ENCODE results near the gene SNAI3. TPM values are rescaled to one million over a fixed set of nuclear protein-coding genes. Genes with fewer than 3 reads are reported as not detected.

The SNAI3 gene
- total and polyA plus RNA-seq, 9 of the 15 experiments (the other 6 are each of a cell fraction or from before 2014, with no cell fraction given): 0.04 to 4.1 (median 0.80) TPM; not detected in 1

DNA sequence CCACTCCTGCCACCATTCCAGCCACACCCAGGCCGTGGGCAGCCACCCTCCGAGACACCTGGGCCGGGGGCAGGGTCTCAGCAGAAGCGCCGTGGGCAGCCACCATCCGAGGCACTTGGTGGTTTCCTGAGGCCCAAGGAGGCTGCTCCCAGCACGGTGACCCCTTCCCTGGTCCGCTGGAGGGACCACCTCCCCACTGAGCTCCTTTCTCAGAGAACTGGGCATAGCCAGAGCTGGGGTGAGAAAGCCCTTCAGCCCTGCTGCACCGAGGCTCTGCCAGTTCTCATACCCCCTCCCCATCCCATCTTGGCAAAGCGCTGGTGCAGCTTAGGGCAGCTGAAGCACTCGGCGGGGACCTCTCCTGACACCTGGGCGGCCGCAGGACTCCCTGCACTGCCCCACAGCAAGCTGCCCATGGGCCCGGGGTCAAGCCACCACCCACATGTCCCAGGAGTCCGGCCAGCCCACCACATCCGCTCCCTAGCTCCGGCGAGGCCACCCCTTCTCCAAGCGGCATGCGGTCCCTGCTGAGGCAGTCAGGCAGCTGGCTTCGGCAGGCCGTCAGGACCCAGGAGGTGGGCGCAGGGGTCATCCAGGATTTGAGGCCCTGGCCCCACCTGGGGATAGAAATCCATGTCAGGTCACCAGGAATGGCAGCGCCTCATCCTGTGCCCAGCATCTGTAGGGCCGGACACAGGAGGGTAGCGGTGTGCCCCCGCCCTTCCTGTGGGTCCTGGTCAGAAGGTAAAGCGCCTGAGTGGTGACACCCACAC lies 34.1 kb downstream of the SNAI3 start (continued):
- TF ChIP-seq, protein P1, sequence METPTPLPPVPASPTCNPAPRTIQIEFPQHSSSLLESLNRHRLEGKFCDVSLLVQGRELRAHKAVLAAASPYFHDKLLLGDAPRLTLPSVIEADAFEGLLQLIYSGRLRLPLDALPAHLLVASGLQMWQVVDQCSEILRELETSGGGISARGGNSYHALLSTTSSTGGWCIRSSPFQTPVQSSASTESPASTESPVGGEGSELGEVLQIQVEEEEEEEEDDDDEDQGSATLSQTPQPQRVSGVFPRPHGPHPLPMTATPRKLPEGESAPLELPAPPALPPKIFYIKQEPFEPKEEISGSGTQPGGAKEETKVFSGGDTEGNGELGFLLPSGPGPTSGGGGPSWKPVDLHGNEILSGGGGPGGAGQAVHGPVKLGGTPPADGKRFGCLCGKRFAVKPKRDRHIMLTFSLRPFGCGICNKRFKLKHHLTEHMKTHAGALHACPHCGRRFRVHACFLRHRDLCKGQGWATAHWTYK (CRISPR knock-in tag; IDR thresholded peaks at IDR 0.05): no peak

DNA sequence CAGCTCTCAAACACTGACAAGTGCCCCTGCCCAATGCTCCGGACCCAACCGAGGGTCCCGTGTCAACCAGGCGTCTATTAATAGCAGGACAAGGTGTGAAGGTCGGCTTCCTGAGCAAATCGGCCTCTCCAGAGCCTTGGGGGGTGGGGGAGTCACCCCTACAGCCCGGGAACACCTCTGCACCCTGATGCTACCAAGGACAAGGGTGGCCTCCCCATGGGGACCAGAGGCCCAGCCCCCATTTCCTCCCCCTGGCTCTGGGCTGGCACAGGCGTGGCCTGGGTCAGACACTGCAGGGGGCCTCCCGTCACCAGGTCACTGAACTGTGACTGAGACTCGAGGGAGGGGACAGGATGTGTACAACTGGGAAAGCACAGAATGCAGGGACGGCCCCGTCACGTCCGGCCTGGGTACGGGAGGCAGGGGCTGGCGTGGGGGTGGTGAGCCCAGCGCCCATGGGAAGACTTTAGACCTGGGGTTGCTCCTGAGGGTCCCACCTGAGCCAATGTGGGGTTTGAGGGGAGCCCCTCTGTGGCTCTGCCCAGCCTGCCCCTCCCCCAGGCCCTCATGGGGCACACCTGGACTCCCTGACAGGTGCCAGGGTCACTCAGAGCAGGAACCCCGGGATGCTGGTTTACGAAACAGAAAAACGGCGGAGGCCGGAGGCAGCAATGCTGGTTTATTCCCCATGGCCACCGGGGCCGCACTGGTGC lies 34.9 kb downstream of the SNAI3 start:
- no peaks in the 10 kb centered on the region for H3K9me1 ChIP-seq (ENCODE audit: control insufficient read depth, insufficient read depth, low read length)
- H3K9ac ChIP-seq (ENCODE audit: insufficient read depth in 1 of 2, low read depth in 2 of 2, low read length in 2 of 2): peak overlapping the region; percentile 73 to 82
- peaks cover 11 to 93% of the 10 kb centered on the region in 2 experiments; a peak in 4 of 5 replicates for H3K4me1 ChIP-seq (replicated peaks in 1 of 2; ENCODE audit: control insufficient read depth in 2 of 2, insufficient read depth in 2 of 2, low read length in 2 of 2)
- H3K9me3 ChIP-seq (replicated peaks; ENCODE audit: control insufficient read depth, insufficient read depth, low read depth, low read length): no peaks in the 10 kb centered on the region
- in situ Hi-C loops (cut with MboI) (no loop called here), intact Hi-C loops (cut with micrococcal nuclease) (no loop called here)
- peak overlapping the region; percentile 25 for H2AFZ ChIP-seq (ENCODE audit: low read depth, low read length)
- peak; percentile 79 to 91 (median 84) for DNase-seq (ENCODE audit: extremely low read depth in 1 of 4, low spot score in 3 of 4)
- H3K36me3 ChIP-seq (ENCODE audit: control insufficient read depth, insufficient read depth, low read length): peaks cover 69% of the 10 kb centered on the region; the same call in 2 of the 3 replicates
- CTCF ChIA-PET (ENCODE audit: low intra/inter-chr PET ratio): no interaction called here
- H3K27me3 ChIP-seq (ENCODE audit: control insufficient read depth in 2 of 2, insufficient read depth in 2 of 2, low read length in 2 of 2): no peaks in the 10 kb centered on the region
- H4K20me1 ChIP-seq (replicated peaks; ENCODE audit: control insufficient read depth, insufficient read depth, low read length): peaks cover 3% of the 10 kb centered on the region; the same call in 1 of the 2 replicates
- H3K4me2 ChIP-seq (ENCODE audit: insufficient read depth, low read length): peak overlapping the region; percentile 92
- WGBS (ENCODE audit: insufficient coverage, low coverage, missing lambda C conversion rate): 14% methylated on average over 18 of the region's 24 CpGs
- BruUV-seq (replicated peaks): no TSS peak
- H3K4me3 ChIP-seq: peak overlapping the region; percentile 84
- POLR2A ChIA-PET: interaction anchor here (0.7 to 1.1 kb wide), 4 partner anchors 11 to 221 kb away, joined by 3 to 4 read pairs (median 3); no protein-coding TSS in a partner anchor
- peaks cover 33% of the 10 kb centered on the region for H3K79me2 ChIP-seq (ENCODE audit: control insufficient read depth, insufficient read depth, low read length)
- FAIRE-seq: peak; percentile 93
- peak overlapping the region; percentile 95 for H3K27ac ChIP-seq (ENCODE audit: extremely low read depth, low read depth, low read length)
- peak; percentile 85 for ATAC-seq
- no peak for TF ChIP-seq BACH1 (tag; IDR thresholded peaks at IDR 0.05)
- TF ChIP-seq ETS2 (tag; IDR thresholded peaks at IDR 0.05; ENCODE audit: borderline replicate concordance, poor library complexity, severe bottlenecking): no peak
- TF ChIP-seq ZBTB17 (CRISPR knock-in tag; IDR thresholded peaks at IDR 0.05): 0 out of 2 replicates have a peak, but pooled peaks have one; percentile 35
- TF ChIP-seq, protein P2, sequence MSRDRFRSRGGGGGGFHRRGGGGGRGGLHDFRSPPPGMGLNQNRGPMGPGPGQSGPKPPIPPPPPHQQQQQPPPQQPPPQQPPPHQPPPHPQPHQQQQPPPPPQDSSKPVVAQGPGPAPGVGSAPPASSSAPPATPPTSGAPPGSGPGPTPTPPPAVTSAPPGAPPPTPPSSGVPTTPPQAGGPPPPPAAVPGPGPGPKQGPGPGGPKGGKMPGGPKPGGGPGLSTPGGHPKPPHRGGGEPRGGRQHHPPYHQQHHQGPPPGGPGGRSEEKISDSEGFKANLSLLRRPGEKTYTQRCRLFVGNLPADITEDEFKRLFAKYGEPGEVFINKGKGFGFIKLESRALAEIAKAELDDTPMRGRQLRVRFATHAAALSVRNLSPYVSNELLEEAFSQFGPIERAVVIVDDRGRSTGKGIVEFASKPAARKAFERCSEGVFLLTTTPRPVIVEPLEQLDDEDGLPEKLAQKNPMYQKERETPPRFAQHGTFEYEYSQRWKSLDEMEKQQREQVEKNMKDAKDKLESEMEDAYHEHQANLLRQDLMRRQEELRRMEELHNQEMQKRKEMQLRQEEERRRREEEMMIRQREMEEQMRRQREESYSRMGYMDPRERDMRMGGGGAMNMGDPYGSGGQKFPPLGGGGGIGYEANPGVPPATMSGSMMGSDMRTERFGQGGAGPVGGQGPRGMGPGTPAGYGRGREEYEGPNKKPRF (IDR thresholded peaks at IDR 0.05; ENCODE audit: low read depth, low read length): no peak
- TF ChIP-seq, protein P3, sequence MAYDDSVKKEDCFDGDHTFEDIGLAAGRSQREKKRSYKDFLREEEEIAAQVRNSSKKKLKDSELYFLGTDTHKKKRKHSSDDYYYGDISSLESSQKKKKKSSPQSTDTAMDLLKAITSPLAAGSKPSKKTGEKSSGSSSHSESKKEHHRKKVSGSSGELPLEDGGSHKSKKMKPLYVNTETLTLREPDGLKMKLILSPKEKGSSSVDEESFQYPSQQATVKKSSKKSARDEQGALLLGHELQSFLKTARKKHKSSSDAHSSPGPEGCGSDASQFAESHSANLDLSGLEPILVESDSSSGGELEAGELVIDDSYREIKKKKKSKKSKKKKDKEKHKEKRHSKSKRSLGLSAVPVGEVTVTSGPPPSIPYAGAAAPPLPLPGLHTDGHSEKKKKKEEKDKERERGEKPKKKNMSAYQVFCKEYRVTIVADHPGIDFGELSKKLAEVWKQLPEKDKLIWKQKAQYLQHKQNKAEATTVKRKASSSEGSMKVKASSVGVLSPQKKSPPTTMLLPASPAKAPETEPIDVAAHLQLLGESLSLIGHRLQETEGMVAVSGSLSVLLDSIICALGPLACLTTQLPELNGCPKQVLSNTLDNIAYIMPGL (CRISPR knock-in tag; IDR thresholded peaks at IDR 0.05): no peak
- no peak for TF ChIP-seq PCBP2 (IDR thresholded peaks at IDR 0.05; ENCODE audit: low read depth, low read length, poor library complexity, severe bottlenecking)
- TF ChIP-seq ZNF589 (CRISPR knock-in tag; IDR thresholded peaks at IDR 0.05; ENCODE audit: low read depth): no peak
- TF ChIP-seq BDP1 (IDR thresholded peaks at IDR 0.05; ENCODE audit: insufficient read depth, insufficient read length): no peak
- TF ChIP-seq NFATC3 (IDR thresholded peaks at IDR 0.05): no peak
- TF ChIP-seq BRCA1 (IDR thresholded peaks at IDR 0.05): no peak
- TF ChIP-seq BRCA1 (CRISPR knock-in tag; IDR thresholded peaks at IDR 0.05): no peak
- no peak; the same call in 1 of the 2 replicates for TF ChIP-seq TARDBP (IDR thresholded peaks at IDR 0.05)
- TF ChIP-seq PHF21A (IDR thresholded peaks at IDR 0.05; ENCODE audit: borderline replicate concordance, low read depth): peak; percentile 44

Data from K562 (cell line).